Upper lobe of left lung (tissue), 6 donors: ENCODE results near the gene GLYR1. TPM values are rescaled to one million over a fixed set of nuclear protein-coding genes. Genes with fewer than 3 reads are reported as not detected.
"Not testable (repeated sequence)": the region's sequence is repeated elsewhere in the genome, so short reads cannot be mapped to it uniquely, and the experiment has no call there.

ENCODE experiments used
- ATAC-seq, 2 donors: fragments of 200-7000 bp; cut with Tn5 transposase; one replicate each; pipeline ENCODE4 v1.9.1; 2022; ENCODE audit warnings: mild to moderate bottlenecking in 2 of 2, moderate library complexity in 2 of 2; ENCODE audit not compliant: low FRiP score in 2 of 2
- DNase-seq, 2 donors: peaks; one replicate each; pipeline ENCODE4 v3.0.0-alpha.2; 2019 to 2020
- H3K27ac ChIP-seq, 4 donors: fragments of 200-600 bp; sonication (generic); one replicate each; pipeline ENCODE4 v1.5.1; 2016 to 2019
- H3K27me3 ChIP-seq, 4 donors: fragments of 200-600 bp; sonication (generic); one replicate each; pipeline ENCODE4 v1.5.1; 2017 to 2019
- H3K36me3 ChIP-seq, 4 donors: fragments of 200-600 bp; sonication (generic); one replicate each; pipeline ENCODE4 v1.5.1; 2016 to 2019
- H3K4me1 ChIP-seq, 4 donors: fragments of 200-600 bp; sonication (generic); one replicate each; pipeline ENCODE4 v1.5.1; 2018 to 2019
- H3K4me3 ChIP-seq, 4 donors: fragments of 200-600 bp; sonication (generic); one replicate each; pipeline ENCODE4 v1.5.1; 2017 to 2019; ENCODE audit warnings: mild to moderate bottlenecking in 2 of 4, moderate library complexity in 1 of 4
- H3K9me3 ChIP-seq, 4 donors: fragments of 200-600 bp; sonication (generic); one replicate each; pipeline ENCODE4 v1.5.1; 2018 to 2019
- EP300 ChIP-seq, 4 donors: sonication (generic); formaldehyde crosslinking; IDR thresholded peaks; one replicate each; pipeline ENCODE4 v1.5.1; 2017; ENCODE audit warnings: antibody characterized with exemption in 4 of 4, control low read depth in 2 of 4
- POLR2A ChIP-seq, 4 donors: fragments of 450-650 bp; IDR thresholded peaks; one replicate each; pipeline ENCODE4 v1.5.1; 2016 to 2017; ENCODE audit warnings: antibody characterized with exemption in 4 of 4, mild to moderate bottlenecking in 2 of 4
- POLR2AphosphoS5 ChIP-seq, 2 donors: sonication (generic); formaldehyde crosslinking; IDR thresholded peaks; one replicate each; pipeline ENCODE4 v1.5.1; 2017; ENCODE audit warnings: antibody characterized with exemption in 2 of 2
- WGBS, 2 donors: methylation state at CpG; one replicate each; pipeline ENCODE4 v1.1.5; 2017 to 2018; 5-methylcytosine and 5-hydroxymethylcytosine counted together
- total RNA-seq, 6 donors: library from RNA; depleted of rRNA in 4 of 6; stranded (reverse); fragments of >200 nt in 4 of 6; gene quantifications; one replicate each; pipeline versions ENCODE4 v1.1.0 to v1.2.1, GENCODE V29; 2016 to 2021
- TF ChIP-seq, protein P1 (sequence below), 6 experiments: fragments of 450-650 bp in 4 of 6; fragments of 200-600 bp in 2 of 6; sonication (generic) in 2 of 6; IDR thresholded peaks; one replicate each; pipeline ENCODE4 v1.5.1; 2016 to 2019; ENCODE audit warnings: antibody characterized with exemption in 6 of 6
- donor health status: DM: no; HTN: no; CAD: no; lungs with moderate emphysema.
- donor health status: DM: no; HTN: yes; CAD: no; lungs with severe emphysema.

The GLYR1 gene
- total RNA-seq, 6 donors from 2014 or later: 67.8 to 110 (median 90.6) TPM

DNA sequence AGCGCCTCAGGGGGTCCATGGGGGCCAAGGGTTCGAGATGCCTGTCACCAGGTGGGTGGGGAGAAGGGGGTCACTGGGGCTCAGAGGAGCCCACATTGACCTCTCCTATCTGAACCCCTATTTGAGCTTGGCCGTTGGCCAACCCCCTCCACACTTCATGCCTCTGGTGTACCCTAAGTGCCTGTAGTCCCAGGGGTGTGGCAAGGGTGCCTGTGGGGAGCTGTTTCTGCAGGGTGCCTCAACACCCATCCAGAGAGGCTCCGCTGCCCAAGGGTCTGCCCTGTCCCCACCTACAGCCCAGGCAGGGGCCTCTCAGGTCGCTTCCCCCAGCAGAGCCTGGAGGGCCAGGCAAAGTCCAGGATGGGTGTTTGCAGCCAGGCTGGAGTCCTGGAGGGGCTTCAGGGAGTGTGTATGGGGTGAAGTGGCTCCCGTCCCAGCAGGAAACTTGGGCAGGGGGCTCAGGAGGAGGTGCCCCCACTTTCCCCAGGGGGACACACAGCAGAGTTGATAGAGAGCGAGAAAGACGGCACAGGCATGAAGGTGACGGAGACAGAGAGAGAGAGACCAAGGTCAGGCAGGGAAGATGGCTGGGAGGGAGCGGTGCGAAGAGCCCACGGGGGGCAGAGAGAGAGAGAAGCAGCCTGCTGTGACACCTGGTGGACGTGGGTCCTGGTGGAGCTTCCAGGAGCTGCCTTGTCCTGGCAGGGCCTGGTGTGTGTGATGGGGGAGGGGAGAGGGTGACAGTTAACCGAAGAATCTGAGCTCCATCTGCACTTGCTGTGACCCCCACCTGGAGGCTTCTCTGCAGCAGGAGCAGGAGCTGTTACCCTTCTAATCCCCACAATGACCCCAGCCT lies 59.2 kb downstream of the GLYR1 start, which contains the start of gene SEPTIN12:
Gene SEPTIN12 (minus strand): TSS at position 719 of the 856 bp plus-strand sequence. CDS start 700 bp downstream, at position 19.
- DNase-seq (no peak), ATAC-seq (peak; percentile 13 to 21)
- WGBS, 2 donors: 75% methylated on average over 8 to 14 of the region's 14 CpGs
- Histone ChIP-seq H3K36me3 (no peaks in the 10 kb centered on the region), H3K27ac (no peak within 1 kb of the TSS), H3K27me3 (no peaks in the 10 kb centered on the region), H3K4me3 (no peak within 1 kb of the TSS), H3K4me1 (no peaks in the 10 kb centered on the region), H3K9me3 (no peaks in the 10 kb centered on the region)
- TF ChIP-seq POLR2AphosphoS5 (IDR thresholded peaks at IDR 0.05): no peak

- 92 to 99% methylated on average over 8 of the region's 8 CpGs for WGBS, 2 donors
- no peak overlapping the region for H3K27ac ChIP-seq
- H3K4me1 ChIP-seq: no peaks in the 10 kb centered on the region
- DNase-seq (no peak), ATAC-seq (no peak)
- H3K4me3 ChIP-seq: no peak overlapping the region
- TF ChIP-seq POLR2A (IDR thresholded peaks at IDR 0.05) (no peak), EP300 (IDR thresholded peaks at IDR 0.05) (no peak), POLR2AphosphoS5 (IDR thresholded peaks at IDR 0.05) (no peak)
- TF ChIP-seq, protein P1, sequence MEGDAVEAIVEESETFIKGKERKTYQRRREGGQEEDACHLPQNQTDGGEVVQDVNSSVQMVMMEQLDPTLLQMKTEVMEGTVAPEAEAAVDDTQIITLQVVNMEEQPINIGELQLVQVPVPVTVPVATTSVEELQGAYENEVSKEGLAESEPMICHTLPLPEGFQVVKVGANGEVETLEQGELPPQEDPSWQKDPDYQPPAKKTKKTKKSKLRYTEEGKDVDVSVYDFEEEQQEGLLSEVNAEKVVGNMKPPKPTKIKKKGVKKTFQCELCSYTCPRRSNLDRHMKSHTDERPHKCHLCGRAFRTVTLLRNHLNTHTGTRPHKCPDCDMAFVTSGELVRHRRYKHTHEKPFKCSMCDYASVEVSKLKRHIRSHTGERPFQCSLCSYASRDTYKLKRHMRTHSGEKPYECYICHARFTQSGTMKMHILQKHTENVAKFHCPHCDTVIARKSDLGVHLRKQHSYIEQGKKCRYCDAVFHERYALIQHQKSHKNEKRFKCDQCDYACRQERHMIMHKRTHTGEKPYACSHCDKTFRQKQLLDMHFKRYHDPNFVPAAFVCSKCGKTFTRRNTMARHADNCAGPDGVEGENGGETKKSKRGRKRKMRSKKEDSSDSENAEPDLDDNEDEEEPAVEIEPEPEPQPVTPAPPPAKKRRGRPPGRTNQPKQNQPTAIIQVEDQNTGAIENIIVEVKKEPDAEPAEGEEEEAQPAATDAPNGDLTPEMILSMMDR (IDR thresholded peaks at IDR 0.05): no peak
- no peaks in the 10 kb centered on the region for H3K9me3 ChIP-seq
- H3K36me3 ChIP-seq: no peaks in the 10 kb centered on the region
- no peaks in the 10 kb centered on the region for H3K27me3 ChIP-seq
These were observed 60.0 kb downstream of the GLYR1 start for GRCh38 chr16:4787068-4787467.

GRCh38 chr16:4785758-4786433 lies 61.2 kb downstream of the GLYR1 start:
- H3K4me3 ChIP-seq: no peak overlapping the region
- WGBS, 2 donors: 90% methylated on average over 23 of the region's 23 CpGs
- H3K4me1 ChIP-seq: no peaks in the 10 kb centered on the region
- ATAC-seq (no peak), DNase-seq (no peak)
- H3K27ac ChIP-seq: no peak overlapping the region
- H3K36me3 ChIP-seq: no peaks in the 10 kb centered on the region
- no peaks in the 10 kb centered on the region for H3K27me3 ChIP-seq
- H3K9me3 ChIP-seq: no peaks in the 10 kb centered on the region
- TF ChIP-seq EP300 (IDR thresholded peaks at IDR 0.05): no peak

DNA sequence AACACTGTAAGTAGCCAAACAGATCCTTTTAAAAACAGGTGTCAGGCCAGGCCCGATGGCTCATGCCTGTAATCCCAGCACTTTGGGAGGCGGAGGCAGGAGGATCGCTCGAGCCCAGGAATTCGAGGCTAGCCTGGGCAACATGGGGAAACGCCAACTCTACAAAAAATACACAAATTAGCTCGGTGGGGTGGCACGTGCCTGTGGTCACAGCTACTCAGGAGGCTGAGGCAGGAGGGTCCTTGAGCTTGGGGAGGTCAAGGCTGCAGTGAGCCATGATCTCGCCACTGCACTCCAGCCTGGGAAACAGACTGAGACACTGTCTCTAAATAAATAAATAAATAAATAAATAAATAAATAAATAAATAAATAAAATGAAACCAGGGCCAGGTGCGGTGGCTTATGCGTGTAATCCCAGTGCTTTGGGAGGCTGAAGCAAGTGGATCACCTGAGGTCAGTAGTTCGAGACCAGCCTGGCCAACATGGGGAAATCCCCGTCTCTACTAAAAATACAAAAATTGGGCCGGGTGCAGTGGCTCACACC lies 62.6 kb downstream of the GLYR1 start:
- H3K9me3 ChIP-seq, H3K36me3 ChIP-seq, ATAC-seq, H3K27me3 ChIP-seq, H3K4me1 ChIP-seq, DNase-seq, H3K27ac ChIP-seq, H3K4me3 ChIP-seq: not testable (repeated sequence)
- WGBS, 2 donors: 91 to 92% methylated on average over 14 of the region's 14 CpGs

DNA sequence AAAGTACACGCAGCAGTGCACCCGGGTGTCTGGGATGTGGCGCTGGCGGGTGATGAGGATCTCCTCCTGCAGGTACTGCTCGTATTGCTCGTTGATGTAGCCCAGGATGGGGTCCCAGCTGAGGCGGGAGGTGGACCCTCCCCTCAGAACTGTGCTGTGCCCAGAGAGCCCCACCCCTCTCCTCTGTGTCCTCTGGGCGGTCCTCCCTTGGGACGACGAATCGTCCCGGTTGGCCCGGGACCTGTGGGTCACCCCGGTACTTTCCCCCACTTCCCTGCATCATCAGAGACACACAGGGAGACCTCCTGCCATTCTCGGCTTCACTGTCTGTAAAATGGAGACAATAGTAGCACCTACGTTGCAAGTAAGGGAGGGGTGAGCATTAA lies 63.1 kb downstream of the GLYR1 start:
- ATAC-seq: no peak
- TF ChIP-seq, protein P1 (IDR thresholded peaks at IDR 0.05): no peak
- TF ChIP-seq POLR2AphosphoS5 (IDR thresholded peaks at IDR 0.05) (no peak), POLR2A (IDR thresholded peaks at IDR 0.05) (no peak), EP300 (IDR thresholded peaks at IDR 0.05) (no peak)
- H3K27ac ChIP-seq: no peak overlapping the region
- no peaks in the 10 kb centered on the region for H3K4me1 ChIP-seq
- 69 to 86% methylated on average over 10 to 11 of the region's 16 CpGs for WGBS, 2 donors
- no peak for DNase-seq
- no peak overlapping the region for H3K4me3 ChIP-seq
- H3K27me3 ChIP-seq: no peaks in the 10 kb centered on the region
- no peaks in the 10 kb centered on the region for H3K9me3 ChIP-seq
- no peaks in the 10 kb centered on the region for H3K36me3 ChIP-seq

- WGBS, 2 donors: 86 to 88% methylated on average over 12 to 20 of the region's 25 CpGs
- ATAC-seq (no peak), DNase-seq (no peak)
These were observed 63.7 kb downstream of the GLYR1 start for GRCh38 chr16:4783251-4783950.

More at GRCh38 chr16:4783251-4783950, 63.7 kb downstream of the GLYR1 start:
- Histone ChIP-seq H3K36me3 (no peaks in the 10 kb centered on the region), H3K4me1 (no peaks in the 10 kb centered on the region), H3K4me3 (no peak overlapping the region), H3K27me3 (no peaks in the 10 kb centered on the region), H3K27ac (no peak overlapping the region), H3K9me3 (no peaks in the 10 kb centered on the region)
- TF ChIP-seq POLR2AphosphoS5 (IDR thresholded peaks at IDR 0.05) (no peak), EP300 (IDR thresholded peaks at IDR 0.05) (no peak), POLR2A (IDR thresholded peaks at IDR 0.05) (no peak)
- TF ChIP-seq, protein P1 (IDR thresholded peaks at IDR 0.05): no peak
